HG02763 (cell line): Measurements from ENCODE around the gene EYS.
A peak's percentile ranks its signal among the peaks of the same experiment; 100 is the strongest.

ENCODE experiments used
- ATAC-seq: cut with Tn5 transposase; IDR thresholded peaks from one replicate; pipeline ENCODE4 v1.9.1; 2021; ENCODE audit warnings: mild to moderate bottlenecking, moderate library complexity; ENCODE audit not compliant: unreplicated experiment

EYS gene

GRCh38 chr6:64404396-64404795, 1302.6 kb downstream of the EYS start:
- ATAC-seq, result no peak

- ATAC-seq, result no peak
Measured at GRCh38 chr6:64383277-64383676, 1323.7 kb downstream of the EYS start.

GRCh38 chr6:64376394-64376793, 1330.6 kb downstream of the EYS start:
- no peak for ATAC-seq

GRCh38 chr6:64357430-64357829, 1349.6 kb downstream of the EYS start:
- no peak for ATAC-seq

- ATAC-seq, result no peak
Measured at GRCh38 chr6:64347411-64347810, 1359.6 kb downstream of the EYS start.

GRCh38 chr6:64335195-64335594, 1371.8 kb downstream of the EYS start:
- ATAC-seq, result no peak

GRCh38 chr6:64334636-64335035, 1372.4 kb downstream of the EYS start:
- ATAC-seq, result no peak

- ATAC-seq, result no peak
Measured at GRCh38 chr6:64330694-64331307, 1376.2 kb downstream of the EYS start.

- ATAC-seq, result no peak
Measured at GRCh38 chr6:64326939-64327338, 1380.1 kb downstream of the EYS start.

GRCh38 chr6:64325093-64325492, 1381.9 kb downstream of the EYS start:
- ATAC-seq, result no peak

GRCh38 chr6:64310214-64310613, 1396.8 kb downstream of the EYS start:
- no peak for ATAC-seq

- no peak for ATAC-seq
Measured at GRCh38 chr6:64301307-64302236, 1405.5 kb downstream of the EYS start.

GRCh38 chr6:64299176-64299575, 1407.8 kb downstream of the EYS start:
- no peak for ATAC-seq

- no peak for ATAC-seq
Measured at GRCh38 chr6:64294034-64294433, 1413.0 kb downstream of the EYS start.

GRCh38 chr6:64293298-64293697, 1413.7 kb downstream of the EYS start:
- ATAC-seq, result no peak

GRCh38 chr6:64290867-64291266, 1416.2 kb downstream of the EYS start:
- ATAC-seq, result no peak

GRCh38 chr6:64289931-64290330, 1417.1 kb downstream of the EYS start:
- no peak for ATAC-seq

- ATAC-seq, result no peak
Measured at GRCh38 chr6:64288351-64288750, 1418.7 kb downstream of the EYS start.

GRCh38 chr6:64281167-64281566, 1425.9 kb downstream of the EYS start:
- no peak for ATAC-seq

GRCh38 chr6:64280569-64280968, 1426.5 kb downstream of the EYS start:
- no peak for ATAC-seq

- ATAC-seq, result no peak
Measured at GRCh38 chr6:64270083-64270482, 1436.9 kb downstream of the EYS start.

- ATAC-seq, result peak; percentile 74
Measured at GRCh38 chr6:64266351-64266821, 1440.6 kb downstream of the EYS start.
